ENCODE measurements around the gene ITPRID2.

DNA sequence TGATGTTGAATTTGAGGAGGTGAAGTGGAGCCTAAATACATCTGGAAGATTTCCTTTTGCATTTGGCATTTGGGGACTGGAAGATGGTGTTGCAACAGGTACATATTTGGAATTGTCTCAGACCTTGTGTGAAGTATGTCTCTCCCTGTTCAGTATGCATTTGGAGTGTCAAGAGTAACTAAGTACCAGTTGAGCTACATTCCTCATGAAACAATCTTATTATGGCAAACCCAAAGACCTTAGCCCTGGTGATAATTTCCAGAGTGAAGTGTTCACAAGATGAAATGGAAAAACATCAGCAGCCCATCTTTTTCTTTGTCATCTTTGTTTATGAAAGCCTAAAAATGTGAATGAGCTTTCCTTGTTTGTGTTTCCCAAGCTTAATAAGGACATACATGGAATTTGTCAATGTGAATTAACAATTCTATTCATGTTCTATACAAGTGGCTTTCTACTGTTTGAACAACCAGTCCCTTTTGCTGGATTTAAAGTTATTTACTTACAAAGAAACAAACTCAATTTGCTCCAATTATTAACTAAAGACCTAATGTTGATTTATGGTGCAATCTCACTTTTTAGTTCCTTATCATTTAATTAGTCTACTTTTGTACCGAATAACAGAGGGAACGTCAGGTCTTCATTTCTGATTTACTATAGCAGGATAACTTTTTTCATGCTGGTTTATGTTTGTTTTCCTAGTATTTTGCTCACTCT is 52.0 kb downstream of the ITPRID2 start:
- TF ChIP-seq CTCF (optimal IDR thresholded peaks at IDR 0.05 in 1 of 3, IDR thresholded peaks at IDR 0.05 in 1 of 3, conservative IDR thresholded peaks at IDR 0.05 in 1 of 3; ENCODE audit: extremely low read depth in 1 of 3, insufficient read depth in 2 of 3, low read length in 3 of 3) (no peak), EZH2 (IDR thresholded peaks at IDR 0.05; ENCODE audit: low read length) (no peak)

All from keratinocyte (primary cell).